Activated CD4-positive, alpha-beta T cell treated with anti-CD3 and anti-CD28 coated beads, Interleukin-2, amount 50 U/mL, for 4 hours (primary cell): ENCODE measurements around the gene DPCD.
A peak's percentile ranks its signal among the peaks of the same experiment; 100 is the strongest.
"Not testable (repeated sequence)": the region's sequence is repeated elsewhere in the genome, so short reads cannot be mapped to it uniquely, and the experiment has no call there.

Source experiments
- DNase-seq, 2 experiments: peaks; one replicate each; pipeline ENCODE4 v3.0.0-alpha.2; 2020

The DPCD gene

DNA sequence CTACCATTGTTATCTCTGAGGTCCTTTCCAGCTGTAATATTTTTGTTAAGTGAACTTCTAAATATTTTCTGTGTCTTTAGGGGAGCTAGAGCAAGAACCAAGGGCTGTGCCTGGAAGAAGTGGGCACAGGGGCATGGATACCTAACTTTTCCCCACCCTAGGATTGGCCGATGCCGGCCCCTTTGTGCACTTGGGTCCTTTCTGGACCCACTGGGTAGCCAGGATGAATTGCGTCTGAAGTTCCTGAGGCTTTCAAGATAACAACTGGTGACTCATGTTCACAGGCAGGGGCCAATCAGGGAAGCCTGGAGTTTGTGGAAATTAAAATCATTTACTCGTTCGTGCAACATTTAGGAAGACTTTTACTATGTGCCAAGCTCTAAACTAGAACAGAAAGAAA lies 758 bp downstream of the DPCD start:
- DNase-seq: no peak

DNA sequence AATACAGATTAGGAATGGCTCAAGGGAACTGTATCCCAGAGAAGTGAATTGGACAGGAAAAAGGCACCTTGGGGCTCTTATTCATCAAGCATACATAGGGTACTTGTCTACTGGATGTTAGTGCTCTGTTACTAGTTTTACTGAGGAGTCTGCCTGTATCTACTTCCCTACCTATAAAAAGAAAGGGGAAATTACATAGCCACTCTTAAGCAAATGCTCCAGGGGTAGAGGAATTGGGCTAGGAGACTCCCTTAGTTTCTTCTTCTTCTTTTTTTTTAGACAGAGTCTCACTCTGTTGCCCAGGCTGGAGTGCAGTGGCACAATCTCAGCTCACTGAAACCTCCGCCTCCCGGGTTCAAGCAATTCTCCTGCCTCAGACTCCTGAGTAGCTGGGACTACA lies 5.2 kb downstream of the DPCD start:
- not testable (repeated sequence) for DNase-seq

DNA sequence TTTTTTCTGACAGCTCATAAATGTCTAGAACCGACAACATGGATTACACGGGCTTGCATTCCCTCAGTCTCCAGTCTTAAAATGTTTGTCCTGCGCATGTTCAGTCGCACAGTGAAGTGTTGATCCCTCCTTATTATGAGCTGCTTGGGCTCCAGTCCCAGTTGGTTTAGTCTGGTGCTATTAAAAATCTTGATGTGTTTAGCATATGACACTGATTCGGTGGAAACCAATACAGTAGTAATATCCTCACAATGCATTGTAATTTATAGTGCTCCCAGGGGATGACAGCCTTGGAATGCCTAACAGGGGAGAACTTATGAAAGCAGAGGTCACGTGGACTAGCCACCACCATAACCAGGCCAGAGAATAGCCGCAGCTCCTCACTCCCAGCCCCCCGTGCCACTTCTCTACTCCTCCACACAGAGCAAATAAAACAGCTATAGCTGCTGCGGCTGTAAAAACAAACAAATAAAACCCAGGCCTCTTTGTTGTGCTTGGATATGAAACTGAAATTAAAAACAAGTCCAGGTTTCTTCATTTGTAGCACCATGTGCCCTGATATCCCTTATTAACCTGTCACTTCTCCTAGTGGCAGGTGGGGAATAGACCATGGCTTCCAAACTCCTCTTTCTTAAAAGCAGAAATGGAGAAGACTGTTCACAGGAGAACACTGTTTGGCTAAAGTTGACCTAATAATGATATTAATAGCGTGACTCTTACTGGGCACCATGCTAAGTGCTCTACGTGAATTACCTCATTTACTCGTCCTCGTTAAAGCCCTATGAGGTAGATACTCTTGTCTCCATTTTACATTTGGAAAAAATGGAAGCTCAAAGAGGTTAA lies 7.7 kb downstream of the DPCD start:
- no peak for DNase-seq

DNA sequence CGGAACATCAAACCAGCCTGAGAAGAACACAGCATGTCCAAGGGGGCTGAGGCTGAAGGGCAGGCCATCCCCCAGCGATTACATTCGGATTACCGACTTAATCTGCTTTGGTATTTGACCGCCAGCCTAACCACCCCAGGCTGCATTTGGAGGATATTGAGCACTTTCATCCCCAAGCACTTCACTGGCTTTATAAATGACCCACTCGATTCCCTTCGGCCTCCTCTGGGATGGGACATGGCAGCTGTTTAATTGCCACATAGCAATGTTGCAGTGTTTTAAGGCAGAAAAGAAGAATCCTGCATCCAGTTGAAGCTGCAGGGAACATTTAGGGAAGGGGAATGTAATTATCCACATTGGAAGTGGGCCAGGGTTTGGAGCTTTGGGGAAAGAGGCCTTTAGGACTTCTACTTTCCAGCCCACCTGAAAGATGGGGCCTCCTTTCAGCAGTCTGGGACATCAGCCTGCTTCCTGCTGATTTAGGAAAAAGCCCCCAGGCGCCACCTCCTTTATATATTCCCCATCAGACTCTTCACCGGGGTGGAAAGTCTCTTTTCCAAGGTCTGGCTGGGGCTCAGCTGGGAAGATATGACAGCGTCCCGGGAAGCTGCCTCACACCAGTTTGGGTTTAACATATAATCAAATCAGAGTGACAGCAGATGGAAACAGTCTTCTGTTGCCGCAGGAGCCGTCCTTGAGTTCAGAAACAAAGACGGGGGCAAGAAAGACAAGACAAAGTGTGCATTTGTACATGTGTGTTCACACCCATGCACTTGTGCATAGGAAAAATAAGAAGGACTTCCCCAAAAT lies 9.2 kb downstream of the DPCD start:
- no peak for DNase-seq

DNA sequence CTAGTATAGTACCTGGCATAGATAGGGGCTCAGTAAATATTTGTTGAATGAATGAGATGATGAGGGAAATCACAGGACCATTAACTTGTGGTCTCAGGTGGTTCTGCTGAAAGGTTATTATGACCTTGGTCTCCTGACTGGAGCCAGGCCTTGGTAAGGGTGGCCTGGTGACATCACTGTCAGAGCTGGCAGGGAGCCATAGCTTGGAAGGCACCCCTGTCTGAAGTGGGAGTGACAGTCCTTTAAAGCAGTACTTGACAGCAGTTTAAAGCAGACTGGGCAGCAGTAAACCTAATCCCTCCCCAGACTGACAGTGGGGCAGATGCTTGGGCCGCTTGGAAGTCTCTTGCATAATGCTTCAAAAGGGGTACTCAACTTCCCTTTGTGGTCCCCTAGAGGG lies 13.4 kb downstream of the DPCD start:
- no peak for DNase-seq

DNA sequence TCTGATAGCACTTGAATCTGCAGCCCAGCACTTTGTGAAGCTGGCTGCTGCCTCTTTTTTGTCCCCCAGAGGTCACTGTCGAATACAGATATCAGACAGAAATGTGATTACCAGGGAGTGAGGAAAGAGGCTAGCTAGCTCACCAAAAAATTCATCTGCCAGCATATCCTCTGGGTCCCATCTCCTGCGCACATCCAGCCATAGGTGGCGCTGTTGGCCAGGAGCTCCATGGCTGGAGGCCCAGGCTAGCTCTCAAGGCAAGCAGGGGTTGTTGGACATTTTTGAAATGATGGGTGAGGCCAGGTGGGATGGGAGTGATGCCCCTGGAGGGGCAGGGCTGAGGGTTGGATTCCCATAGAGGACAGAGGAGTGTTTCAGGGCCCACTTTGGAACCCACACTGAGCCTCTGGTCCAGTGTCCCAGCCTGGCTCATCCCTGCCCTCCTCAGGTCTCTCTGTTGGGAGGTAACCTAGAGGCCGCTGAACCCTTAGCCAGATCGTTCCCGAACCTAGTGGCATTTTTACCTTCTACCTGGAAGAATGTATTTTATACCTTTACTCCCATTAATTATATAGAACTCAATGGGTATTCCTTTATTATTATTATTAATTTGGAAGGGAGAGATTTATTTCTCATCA lies 14.8 kb downstream of the DPCD start:
- peak; percentile 42 to 51 for DNase-seq

DNA sequence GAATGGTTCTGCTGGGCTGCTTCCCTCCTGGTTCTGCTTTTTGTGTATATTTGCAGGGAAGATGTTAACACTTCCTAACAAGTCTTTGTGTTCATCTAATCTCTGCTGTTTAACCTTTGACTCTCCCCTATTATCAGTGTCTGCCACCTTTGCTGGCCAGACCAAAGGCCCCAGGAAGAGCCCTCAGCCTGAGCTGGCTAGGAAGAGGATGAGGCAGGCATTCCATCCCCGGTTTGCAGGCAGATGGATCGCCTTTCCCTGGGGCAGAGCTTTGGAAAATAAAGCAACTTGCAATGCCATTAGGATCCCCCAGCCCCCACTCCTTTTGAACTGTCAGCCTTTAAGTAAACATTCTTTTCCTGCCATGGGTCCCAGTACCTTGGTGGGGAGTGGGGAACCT lies 19.0 kb downstream of the DPCD start:
- DNase-seq: no peak

DNA sequence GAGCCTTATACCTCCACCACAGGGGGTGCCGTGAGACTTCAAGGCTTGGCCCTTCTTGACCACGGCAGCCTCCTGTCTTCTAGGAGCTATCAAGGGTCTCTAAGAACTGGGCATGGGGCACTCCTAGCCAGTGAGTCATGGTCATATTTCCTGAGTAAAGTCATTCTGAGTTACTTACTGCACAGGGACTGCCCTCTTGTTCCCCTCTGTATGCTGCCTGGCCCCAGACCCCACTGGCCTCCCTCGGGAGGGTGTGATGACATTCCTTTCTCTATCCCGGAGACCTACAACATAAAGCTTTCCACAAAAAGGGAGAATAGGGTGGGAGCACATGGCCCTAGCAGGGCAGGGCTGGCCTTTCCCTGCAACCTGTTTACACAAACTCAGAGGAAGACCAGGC lies 21.4 kb downstream of the DPCD start:
- DNase-seq: no peak

DNA sequence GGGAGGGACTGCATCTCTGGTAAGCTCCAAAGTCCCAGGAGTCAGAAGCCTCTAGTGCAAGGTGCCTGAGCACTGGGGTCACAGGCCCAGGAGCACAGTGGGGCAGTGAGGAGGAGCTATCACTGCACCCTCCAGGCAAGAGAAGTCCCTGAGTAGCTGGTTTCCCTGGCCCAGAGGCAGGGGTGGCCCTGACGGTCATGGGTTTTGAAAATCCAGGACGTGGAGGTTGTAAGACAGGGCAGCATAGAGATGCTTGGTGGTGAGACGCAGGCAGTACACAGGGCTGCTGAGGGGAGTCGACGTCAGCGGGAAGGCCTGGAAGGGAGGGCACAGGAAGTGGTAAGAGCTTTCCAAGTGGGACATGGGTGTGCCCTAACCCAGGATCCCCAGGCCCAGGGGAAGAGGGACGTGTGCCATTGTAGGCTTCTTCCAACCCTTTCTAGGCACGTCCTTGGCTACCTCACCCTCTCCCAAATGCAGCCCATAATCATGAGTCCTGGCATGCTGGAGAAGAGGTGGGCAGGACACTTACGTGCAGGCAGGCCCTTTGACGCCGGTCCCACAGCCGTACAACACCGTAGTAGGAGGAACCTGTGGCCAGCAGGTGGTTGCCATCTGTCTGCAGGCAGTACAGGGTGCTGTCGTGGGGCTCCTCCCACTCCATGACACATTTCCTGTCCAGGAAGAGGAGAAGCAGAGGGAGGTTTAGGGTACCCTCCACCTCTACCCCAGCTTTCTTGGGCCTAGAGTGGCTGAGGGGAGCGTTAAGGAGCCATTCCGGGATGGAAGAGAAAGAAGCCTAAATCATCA lies 23.2 kb downstream of the DPCD start:
- no peak for DNase-seq

DNA sequence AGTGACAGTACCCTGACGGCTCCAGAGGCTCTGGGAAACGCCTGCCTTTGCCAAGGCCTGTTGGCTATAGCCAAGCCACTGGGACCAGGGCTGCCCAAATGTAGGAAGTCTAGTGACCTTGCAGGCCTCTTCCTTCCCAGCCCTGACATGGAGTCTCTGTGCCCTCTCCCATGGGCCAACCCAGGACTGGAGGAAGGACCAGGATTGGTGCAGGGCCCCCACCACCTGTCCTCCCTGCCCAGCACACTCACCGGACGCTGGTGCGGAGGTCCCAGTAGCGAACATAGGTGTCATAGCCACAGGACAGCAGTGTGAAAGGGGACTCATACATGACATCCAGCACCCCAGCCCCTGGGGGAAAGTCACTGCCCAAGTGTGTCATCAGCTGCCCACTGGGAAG lies 24.0 kb downstream of the DPCD start:
- DNase-seq: no peak

DNA sequence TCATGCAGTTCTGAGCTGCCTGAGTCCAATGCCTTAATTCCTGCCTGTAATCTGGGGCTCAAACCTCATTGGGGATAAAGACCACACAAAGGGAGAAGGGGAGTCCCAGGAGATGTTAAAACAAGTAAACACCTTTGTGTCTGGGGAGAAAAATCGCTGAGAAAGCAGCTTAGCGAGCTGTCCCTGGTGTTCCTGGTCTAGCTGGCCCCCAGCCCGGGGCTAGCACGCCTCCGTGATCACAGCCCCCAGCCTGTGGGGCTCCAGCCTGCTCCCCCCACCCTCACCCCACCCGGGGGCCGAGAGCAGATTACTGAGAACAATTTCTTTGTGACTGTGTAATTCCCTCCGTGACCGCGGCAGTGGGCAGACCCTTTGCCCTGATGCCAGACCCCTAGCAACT lies 24.8 kb downstream of the DPCD start:
- no peak for DNase-seq

DNA sequence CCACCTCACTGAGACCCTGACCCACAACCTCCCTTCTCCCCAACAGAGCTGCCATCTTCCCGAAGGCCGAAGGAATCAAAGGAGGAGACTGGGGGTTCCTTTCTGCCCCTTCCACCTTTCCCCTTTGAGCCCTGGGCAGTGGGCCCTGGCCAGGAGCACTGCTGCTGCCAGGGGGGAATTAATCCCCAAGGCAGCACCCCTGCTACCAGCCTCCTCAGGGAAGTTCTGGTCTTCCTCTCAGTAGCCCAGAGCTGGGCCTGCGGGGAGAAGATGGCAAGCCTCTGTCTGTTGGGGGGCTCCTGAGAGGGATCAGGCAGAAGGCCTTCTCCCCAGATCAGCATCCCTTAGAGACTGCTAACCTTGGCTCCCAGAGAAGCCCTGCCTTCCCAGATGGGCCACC lies 25.5 kb downstream of the DPCD start:
- no peak for DNase-seq

DNA sequence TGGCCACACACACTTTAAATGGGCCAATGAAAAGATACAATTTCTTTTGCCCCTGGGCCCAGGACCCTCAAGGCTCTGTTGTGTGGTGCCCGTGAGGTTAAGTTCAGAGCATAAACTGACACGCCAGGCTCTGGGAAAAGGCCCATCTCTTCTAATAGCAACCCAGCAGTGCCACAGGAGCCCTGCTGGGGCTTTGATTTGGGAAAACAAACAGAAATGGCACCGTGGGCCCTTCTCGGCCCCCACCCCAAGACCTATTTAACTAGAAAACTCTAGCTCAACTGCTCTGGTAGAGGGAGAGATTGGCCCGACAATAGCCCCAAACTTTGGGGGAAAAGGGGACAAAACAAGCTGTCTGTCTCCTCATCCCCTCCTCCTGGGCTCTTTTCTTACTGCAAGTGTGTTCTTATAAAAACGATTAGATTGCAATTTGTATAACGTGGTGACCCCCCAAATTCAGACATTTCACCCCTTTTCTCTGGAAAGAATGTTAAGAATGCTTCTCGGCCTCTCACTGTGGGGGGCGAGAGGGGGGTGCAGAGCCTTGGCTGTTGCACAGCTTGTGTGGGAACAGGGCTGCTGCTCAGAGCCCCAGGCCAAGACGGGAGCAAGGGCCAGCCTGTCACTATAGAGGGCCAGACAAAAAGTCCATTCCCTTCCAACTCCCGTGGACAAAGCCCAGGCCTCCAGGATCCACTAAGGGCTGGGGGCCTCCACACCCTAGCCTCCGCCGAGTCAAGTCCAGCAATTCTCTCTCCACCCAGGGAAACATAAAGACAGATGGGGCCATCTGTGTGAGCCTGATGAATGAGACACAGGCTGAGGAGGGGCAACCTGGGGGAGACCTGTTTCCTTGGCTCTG lies 26.8 kb downstream of the DPCD start:
- DNase-seq: no peak

DNA sequence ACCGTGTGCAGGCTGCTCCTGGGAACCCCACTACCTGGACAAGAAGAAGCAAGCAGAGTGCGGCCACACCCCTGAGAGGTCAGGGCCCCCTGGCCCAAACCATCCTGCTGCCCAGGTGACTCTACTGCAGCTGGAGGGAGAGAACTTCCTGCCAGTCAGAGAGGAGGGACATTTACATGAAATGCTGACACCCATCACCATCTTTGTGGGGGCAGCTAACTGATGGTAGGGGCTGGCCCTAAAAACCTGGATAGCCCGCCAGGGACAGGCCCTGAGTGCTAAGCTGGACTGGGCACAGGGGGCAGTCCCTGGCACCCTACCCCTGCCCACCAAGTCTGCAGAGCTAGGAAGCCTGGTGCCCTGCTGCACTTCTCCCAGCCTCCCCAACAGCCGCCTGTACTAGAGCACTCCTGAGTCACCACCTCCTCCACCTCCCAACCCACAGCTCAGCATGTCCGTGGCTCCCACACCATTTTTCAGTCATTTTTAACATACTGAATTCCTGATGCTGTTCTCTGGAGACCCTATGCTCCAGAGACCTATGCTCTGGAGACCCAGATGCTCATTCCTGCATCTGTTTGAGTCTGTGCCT lies 27.5 kb downstream of the DPCD start:
- no peak for DNase-seq

DNA sequence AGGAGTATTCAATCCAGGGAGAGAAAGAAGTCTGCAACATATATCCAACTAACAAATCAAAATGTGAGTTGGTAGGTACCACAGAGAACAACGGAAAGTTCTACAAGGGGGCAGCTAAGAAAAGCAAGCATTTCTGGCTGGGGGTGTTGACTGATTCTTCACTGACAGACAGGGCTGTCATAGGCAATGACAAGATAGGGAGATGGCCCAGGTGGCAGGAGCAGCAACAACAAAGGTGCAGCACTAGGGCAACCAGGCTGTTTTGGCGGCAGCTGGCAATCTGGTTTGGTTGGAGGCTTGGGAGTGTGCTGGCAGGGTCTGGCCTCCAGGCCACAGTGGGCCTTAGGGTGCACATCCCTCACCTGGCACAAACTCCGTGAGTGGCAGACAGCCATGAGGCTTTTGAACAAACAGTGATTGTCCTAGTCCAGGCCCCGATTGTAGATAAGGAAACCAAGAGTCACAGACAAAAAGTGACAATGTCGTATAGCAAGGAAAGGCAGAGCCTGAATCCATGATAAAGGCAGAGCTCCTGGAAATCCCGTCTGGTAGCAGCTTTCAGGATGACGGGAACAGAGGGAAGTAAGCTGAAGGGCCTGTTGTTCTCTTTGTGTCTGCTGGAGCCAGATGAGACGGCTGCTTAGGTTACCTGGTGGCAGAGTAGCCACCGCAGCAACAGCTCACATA lies 28.4 kb downstream of the DPCD start:
- DNase-seq: no peak

DNA sequence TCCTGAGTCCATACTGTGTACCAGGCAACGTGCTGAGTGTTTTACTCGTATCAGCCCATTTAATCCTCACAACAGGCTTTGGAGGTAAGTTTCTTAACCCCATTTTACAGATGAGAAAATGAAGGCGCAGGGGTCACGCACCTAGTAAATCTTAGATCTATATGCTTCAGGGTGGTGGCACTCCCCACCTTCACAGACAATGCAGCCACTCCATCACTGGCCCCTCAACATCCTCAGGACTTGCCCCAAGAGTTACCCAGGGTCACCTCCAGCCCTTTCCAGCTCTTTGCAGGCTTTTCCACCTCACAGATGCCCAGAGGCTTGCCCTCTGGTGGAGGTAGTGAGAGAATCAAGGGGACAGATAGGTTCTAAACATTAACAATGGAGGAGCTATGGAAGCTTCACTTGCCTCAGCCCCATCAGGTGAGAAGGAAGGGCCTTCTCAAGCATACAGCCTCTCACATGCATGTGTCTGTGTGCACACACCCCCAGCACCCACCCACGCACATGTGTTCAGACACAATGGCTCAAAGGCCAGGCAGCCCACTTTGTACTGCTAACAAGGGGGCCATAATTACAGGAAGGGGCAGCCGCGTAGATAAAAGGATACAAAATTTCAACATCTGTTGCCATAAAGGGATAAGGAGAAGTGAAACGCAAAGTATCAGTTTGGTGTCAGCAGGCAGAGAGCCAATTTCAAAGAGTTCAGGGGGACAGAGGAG lies 29.1 kb downstream of the DPCD start:
- DNase-seq: no peak

DNA sequence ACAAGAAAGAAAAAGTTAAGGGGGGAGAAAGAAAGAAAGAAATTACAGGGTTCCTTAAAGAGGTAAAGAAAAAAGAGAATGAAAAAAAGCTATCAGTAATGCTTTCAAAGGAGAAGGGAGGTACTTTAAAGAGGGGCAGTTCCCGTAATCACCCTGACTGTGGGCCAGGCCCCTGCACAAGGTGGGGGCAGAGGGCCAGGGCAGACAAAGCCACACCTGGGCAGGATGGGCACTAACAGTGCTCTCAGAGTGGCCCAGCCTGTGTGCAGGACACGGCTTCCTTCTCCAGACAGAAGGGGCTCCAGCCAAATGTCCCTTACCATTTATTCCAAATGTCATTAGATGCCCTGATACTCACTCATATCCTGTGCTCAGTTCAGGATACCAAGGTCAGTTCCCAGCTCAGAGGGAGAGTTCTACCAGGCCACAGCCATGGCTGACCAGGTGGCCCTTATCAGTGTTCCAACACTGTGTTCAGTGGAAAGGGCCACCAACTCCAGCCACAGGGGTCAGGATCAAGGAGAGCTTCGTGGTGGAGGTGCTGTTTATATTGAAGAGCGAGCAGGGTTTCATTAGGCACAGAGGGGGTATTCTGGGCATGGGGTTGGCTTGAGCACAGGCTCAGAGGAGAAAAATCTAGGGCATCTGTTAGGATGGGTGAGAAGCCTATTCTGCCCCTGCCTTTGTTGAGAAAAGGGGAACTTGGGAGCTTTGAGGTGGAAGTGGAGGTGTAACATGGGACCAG lies 29.9 kb downstream of the DPCD start:
- no peak for DNase-seq

DNA sequence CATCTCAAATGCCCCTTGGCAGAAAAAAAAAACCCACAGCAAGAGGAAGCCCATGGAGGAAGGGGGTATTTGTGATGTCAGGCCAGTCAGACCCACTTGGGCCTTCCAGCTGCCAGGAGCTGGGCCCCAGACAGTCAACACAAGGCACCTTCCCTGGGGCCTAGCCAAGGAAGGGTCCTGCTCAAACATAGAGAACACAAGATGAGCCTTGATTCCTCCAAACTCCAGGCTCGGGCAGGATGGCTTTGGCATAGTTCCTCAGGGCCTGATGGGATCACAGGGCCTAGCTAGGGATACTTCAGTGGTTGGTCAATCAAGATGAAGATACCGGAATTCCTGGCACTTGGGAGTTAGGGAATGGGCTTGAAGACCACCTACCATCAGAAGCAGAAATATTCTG lies 30.8 kb downstream of the DPCD start:
- no peak for DNase-seq

DNA sequence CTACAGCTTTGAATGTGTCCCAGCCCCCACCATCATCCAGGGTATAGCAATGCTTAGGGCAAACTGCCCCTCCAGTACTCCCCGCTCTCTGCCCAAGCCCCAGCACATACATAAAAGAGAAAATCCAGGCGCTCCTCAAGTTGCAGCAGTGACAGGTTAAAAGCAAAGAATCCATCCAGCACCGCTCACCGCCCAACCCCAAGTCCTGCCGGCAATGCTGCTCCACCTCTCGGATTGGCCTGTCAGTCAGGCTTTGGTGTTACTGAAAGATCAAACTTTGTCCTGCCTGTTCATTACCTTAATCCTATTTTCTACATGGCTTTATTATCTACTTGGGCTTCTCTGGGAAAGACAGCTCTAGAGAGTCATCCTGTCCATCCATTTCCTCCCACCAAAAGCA lies 31.9 kb downstream of the DPCD start:
- no peak for DNase-seq

DNA sequence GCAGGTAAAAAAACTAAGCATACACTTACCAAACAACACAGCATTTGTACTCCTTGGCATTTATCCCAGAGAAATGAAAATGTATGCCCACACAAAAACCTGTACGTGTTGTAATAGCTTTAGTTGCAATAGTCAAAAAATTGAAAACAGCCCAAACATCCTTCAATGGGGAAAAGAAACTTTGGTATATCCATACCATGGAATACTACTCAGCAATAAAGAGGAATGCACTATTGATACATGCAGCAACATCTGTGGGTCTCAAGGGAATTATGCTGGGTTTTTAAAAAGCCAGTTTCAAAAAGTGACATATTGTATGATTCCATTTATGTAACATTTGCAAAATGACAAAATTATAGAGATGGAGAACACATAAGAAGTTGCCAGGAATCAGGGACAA lies 35.4 kb downstream of the DPCD start:
- DNase-seq: no peak
